Gastrocnemius medialis (tissue), 4 donors: ENCODE measurements around the gene DIPK1C.

Experiments used
- POLR2A ChIP-seq, 2 donors: fragments of 450-650 bp; IDR thresholded peaks; one replicate each; pipeline ENCODE4 v1.6.1; 2017; ENCODE audit warnings: antibody characterized with exemption in 2 of 2, mild to moderate bottlenecking in 2 of 2, moderate library complexity in 2 of 2
- TF ChIP-seq, protein P1 (sequence below), 5 experiments: fragments of 450-650 bp in 3 of 5; fragments of 200-600 bp in 2 of 5; sonication (generic) in 2 of 5; IDR thresholded peaks in 4 of 5; conservative IDR thresholded peaks in 1 of 5; 1 replicate in 4 of 5; 2 replicates in 1 of 5; pipeline ENCODE4 v1.5.1; 2016 to 2019; ENCODE audit warnings: antibody characterized with exemption in 5 of 5, mild to moderate bottlenecking in 3 of 5, moderate library complexity in 3 of 5

GRCh38 chr18:74492259-74492658 is 35.2 kb upstream of the DIPK1C start:
- TF ChIP-seq, protein P1, sequence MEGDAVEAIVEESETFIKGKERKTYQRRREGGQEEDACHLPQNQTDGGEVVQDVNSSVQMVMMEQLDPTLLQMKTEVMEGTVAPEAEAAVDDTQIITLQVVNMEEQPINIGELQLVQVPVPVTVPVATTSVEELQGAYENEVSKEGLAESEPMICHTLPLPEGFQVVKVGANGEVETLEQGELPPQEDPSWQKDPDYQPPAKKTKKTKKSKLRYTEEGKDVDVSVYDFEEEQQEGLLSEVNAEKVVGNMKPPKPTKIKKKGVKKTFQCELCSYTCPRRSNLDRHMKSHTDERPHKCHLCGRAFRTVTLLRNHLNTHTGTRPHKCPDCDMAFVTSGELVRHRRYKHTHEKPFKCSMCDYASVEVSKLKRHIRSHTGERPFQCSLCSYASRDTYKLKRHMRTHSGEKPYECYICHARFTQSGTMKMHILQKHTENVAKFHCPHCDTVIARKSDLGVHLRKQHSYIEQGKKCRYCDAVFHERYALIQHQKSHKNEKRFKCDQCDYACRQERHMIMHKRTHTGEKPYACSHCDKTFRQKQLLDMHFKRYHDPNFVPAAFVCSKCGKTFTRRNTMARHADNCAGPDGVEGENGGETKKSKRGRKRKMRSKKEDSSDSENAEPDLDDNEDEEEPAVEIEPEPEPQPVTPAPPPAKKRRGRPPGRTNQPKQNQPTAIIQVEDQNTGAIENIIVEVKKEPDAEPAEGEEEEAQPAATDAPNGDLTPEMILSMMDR (IDR thresholded peaks at IDR 0.05 in 4 of 5, conservative IDR thresholded peaks at IDR 0.05 in 1 of 5) = no peak
- TF ChIP-seq POLR2A (IDR thresholded peaks at IDR 0.05) = no peak
